PC-9 (cell line): ENCODE data around the gene ABCC2. TPM values are rescaled to one million over a fixed set of nuclear protein-coding genes. Genes with fewer than 3 reads are reported as not detected.

Experiments
- BruUV-seq: library from RNA; stranded (reverse); fragments of 400-500 nt; replicated peaks from 2 replicates; lab custom pipeline; 2021; lab: Mats Ljungman, UMichigan
- CTCF ChIA-PET: fragments of 300-600 bp; sonication (Branson Sonifier 250); formaldehyde crosslinking; loops from one replicate; lab custom pipeline; 2022; ENCODE audit warnings: antibody characterized with exemption; lab: Charles Lee
- POLR2A ChIA-PET: fragments of 300-600 bp; sonication (Branson Sonifier 250); formaldehyde crosslinking; loops from one replicate; lab custom pipeline; 2022; ENCODE audit warnings: antibody characterized with exemption; ENCODE audit not compliant: unreplicated experiment; lab: Charles Lee
- DNase-seq, 2 experiments: peaks; one replicate each; pipeline versions ENCODE4 v3.0.0 to v3.0.0-alpha.2; 2015 to 2022; ENCODE audit warnings: mixed read lengths in 1 of 2
- H2AFZ ChIP-seq: fragments of 200-600 bp; sonication (generic); 2 replicates; pipeline ENCODE4 v1.8.1; 2017; ENCODE audit warnings: antibody characterized with exemption
- H3F3A ChIP-seq: fragments of 200-600 bp; sonication (generic); 2 replicates; pipeline ENCODE4 v1.8.1; 2017; ENCODE audit warnings: antibody characterized with exemption, mild to moderate bottlenecking, low read depth; ENCODE audit not compliant: insufficient read depth
- H3K27ac ChIP-seq: fragments of 200-600 bp; sonication (generic); 2 replicates; pipeline ENCODE4 v1.6.1; 2016; ENCODE audit warnings: mixed run types
- H3K27me3 ChIP-seq: fragments of 200-600 bp; sonication (generic); 2 replicates; pipeline ENCODE4 v1.6.1; 2016; ENCODE audit warnings: low read depth, mixed run types; ENCODE audit not compliant: insufficient read depth
- H3K36me3 ChIP-seq: fragments of 200-600 bp; sonication (generic); 2 replicates; pipeline ENCODE4 v1.6.1; 2016; ENCODE audit warnings: low read depth, mixed run types
- H3K4me1 ChIP-seq: fragments of 200-600 bp; sonication (generic); replicated peaks from 2 replicates; pipeline ENCODE4 v1.6.1; 2016; ENCODE audit warnings: mixed run types; ENCODE audit not compliant: insufficient read depth
- H3K4me2 ChIP-seq: fragments of 200-600 bp; sonication (generic); 2 replicates; pipeline ENCODE4 v1.6.1; 2017; ENCODE audit warnings: mixed run types
- H3K4me3 ChIP-seq: fragments of 200-600 bp; sonication (generic); 2 replicates; pipeline ENCODE4 v1.6.1; 2016; ENCODE audit warnings: mixed run types
- H3K79me2 ChIP-seq: fragments of 200-600 bp; sonication (generic); 2 replicates; pipeline ENCODE4 v1.6.1; 2017; ENCODE audit warnings: low read depth, mixed run types
- H3K9me2 ChIP-seq: fragments of 200-600 bp; sonication (generic); 2 replicates; pipeline ENCODE4 v1.8.1; 2017; ENCODE audit warnings: mild to moderate bottlenecking; ENCODE audit not compliant: insufficient read depth
- H3K9me3 ChIP-seq: fragments of 200-600 bp; sonication (generic); 2 replicates; pipeline ENCODE4 v1.8.1; 2016; ENCODE audit warnings: low read depth; ENCODE audit not compliant: insufficient read depth
- H4K20me1 ChIP-seq: fragments of 200-600 bp; sonication (generic); 2 replicates; pipeline ENCODE4 v1.8.1; 2017; ENCODE audit not compliant: insufficient read depth
- CTCF ChIP-seq: fragments of 200-600 bp; sonication (generic); conservative IDR thresholded peaks from 2 replicates; pipeline ENCODE4 v1.6.1; 2017; ENCODE audit warnings: mixed run types, antibody characterized with exemption, mild to moderate bottlenecking, moderate library complexity
- EZH2 ChIP-seq: fragments of 200-600 bp; sonication (generic); IDR thresholded peaks from 2 replicates; pipeline ENCODE4 v1.8.0; 2017; ENCODE audit warnings: antibody characterized with exemption, low read depth
- intact Hi-C: fragments of 100-400 bp; cut with micrococcal nuclease; formaldehyde crosslinking; loops from one replicate; pipeline ENCODE4 v1.10.0; 2022; ENCODE audit not compliant: unreplicated experiment
- total RNA-seq: library from RNA; stranded (reverse); gene quantifications from 2 replicates; pipeline ENCODE4 v1.2.3, GENCODE V29; 2021

ABCC2 gene
- total RNA-seq, 1 experiment from 2014 or later, result 174 TPM

- Histone ChIP-seq H3K27me3 (no peaks in the 10 kb centered on the region), H4K20me1 (no peaks in the 10 kb centered on the region), H2AFZ (no peak overlapping the region), H3K4me1 (no peaks in the 10 kb centered on the region), H3F3A (peaks cover 8% of the 10 kb centered on the region; the same call in 1 of the 2 replicates), H3K79me2 (no peaks in the 10 kb centered on the region), H3K9me2 (no peaks in the 10 kb centered on the region), H3K36me3 (no peaks in the 10 kb centered on the region), H3K4me2 (no peak overlapping the region), H3K27ac (no peak overlapping the region), H3K4me3 (no peak overlapping the region), H3K9me3 (no peaks in the 10 kb centered on the region)
- intact Hi-C loops, result no loop called here
- DNase-seq, result no peak
- TF ChIP-seq CTCF, result no peak
- POLR2A ChIA-PET, result interaction anchor here (0.6 kb wide), 1 partner anchor 101 kb away, joined by 4 read pairs; no protein-coding TSS in a partner anchor
- BruUV-seq, result no TSS peak
- CTCF ChIA-PET, result no interaction called here
Measured at GRCh38 chr10:99869581-99870122, 87.2 kb downstream of the ABCC2 start.

DNA sequence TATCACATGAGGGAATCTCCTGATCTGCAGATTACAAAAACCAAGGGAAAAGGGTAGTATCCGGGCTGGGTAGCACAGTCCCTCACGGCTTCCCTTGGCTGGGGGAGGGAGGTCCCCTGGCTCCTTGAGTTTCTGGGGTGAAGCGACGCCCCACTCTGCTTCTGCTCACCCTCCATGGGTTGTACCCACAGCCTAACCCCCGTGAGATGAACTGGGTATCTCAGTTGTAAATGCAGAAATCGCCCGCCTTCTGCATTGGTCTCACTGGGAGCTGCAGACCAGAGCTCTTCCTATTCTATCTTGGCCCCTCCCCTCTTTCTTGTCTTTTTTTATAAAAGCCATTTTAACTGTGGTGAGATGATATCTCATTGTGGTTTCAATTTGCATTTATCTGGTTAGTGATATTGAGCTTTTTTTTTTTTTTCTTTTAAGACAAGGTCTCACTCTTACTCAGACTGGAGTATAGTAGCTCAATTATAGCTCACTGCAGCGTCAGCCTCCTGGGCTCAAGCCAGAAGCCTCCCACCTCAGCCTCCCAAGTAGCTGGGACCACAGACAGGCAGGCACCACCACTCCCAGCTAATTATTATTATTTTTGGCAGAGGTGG, 87.8 kb downstream of the ABCC2 start:
- no peaks in the 10 kb centered on the region for H3K9me2 ChIP-seq
- no peak overlapping the region for H2AFZ ChIP-seq
- intact Hi-C loops, result no loop called here
- no peaks in the 10 kb centered on the region for H3K36me3 ChIP-seq
- H3K27me3 ChIP-seq, result no peaks in the 10 kb centered on the region
- POLR2A ChIA-PET, result interaction anchor here (0.6 kb wide), 1 partner anchor 101 kb away, joined by 4 read pairs; no protein-coding TSS in a partner anchor
- no peaks in the 10 kb centered on the region for H3K9me3 ChIP-seq
- no peak overlapping the region for H3K4me2 ChIP-seq
- no peak for DNase-seq
- no peak for TF ChIP-seq CTCF
- no peak for TF ChIP-seq EZH2
- no peak overlapping the region for H3K4me3 ChIP-seq
- H4K20me1 ChIP-seq, result no peaks in the 10 kb centered on the region
- H3K79me2 ChIP-seq, result no peaks in the 10 kb centered on the region
- no peaks in the 10 kb centered on the region for H3K4me1 ChIP-seq
- peaks cover 8% of the 10 kb centered on the region; the same call in 1 of the 2 replicates for H3F3A ChIP-seq
- CTCF ChIA-PET, result no interaction called here
- H3K27ac ChIP-seq, result no peak overlapping the region
- BruUV-seq, result no TSS peak

DNA sequence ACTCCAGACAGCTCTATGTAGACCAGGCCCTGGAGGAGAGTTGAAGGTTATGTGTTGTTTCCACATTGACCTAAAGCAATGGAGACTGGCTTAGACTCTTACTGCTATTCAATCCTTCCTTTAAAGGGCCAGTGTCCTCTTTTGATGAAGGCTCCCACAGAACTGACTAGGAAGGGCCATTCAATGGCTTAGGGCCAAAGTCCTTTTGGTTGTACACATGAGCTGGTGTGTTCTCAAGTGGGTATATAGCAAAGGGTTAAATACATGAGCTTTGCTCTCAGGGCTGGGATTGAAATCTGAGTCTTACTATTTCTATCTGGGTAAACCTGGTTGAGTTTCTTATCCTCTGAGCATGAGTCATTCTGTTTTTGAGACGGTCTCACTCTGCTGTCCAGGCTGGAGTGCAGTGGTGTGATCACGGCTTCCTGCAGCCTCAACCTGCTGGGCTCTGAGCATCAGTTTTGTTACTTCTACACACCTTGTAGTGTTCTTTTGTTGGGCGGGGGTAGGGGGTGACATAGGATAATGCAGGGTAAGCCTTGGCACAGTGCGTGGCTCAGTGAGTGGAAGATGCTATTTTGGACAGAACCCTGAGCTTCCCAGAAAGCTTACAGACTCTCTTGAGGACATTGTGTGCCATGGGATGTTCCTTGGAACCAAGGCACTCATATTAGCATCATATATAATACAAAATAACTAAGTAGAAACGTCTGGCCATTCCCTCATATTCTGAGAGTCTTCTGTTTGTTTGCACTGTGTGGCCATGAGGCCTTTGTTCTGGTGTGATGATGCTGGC, 90.1 kb downstream of the ABCC2 start:
- no peak overlapping the region for H3K27ac ChIP-seq
- no peak overlapping the region for H2AFZ ChIP-seq
- no peaks in the 10 kb centered on the region for H3K79me2 ChIP-seq
- H4K20me1 ChIP-seq, result no peaks in the 10 kb centered on the region
- no peaks in the 10 kb centered on the region for H3K9me2 ChIP-seq
- ChIA-PET POLR2A (interaction anchor here (0.5 kb wide), 1 partner anchor 486 kb away, joined by 15 read pairs; no protein-coding TSS in a partner anchor), CTCF (interaction anchor here (0.6 kb wide), 1 partner anchor 222 kb away, joined by 5 read pairs; no protein-coding TSS in a partner anchor)
- no peak for TF ChIP-seq EZH2
- no peak for TF ChIP-seq CTCF
- H3K36me3 ChIP-seq, result no peaks in the 10 kb centered on the region
- BruUV-seq, result no TSS peak
- no peaks in the 10 kb centered on the region for H3K27me3 ChIP-seq
- no peak overlapping the region for H3K4me3 ChIP-seq
- H3K4me1 ChIP-seq, result no peaks in the 10 kb centered on the region
- no peaks in the 10 kb centered on the region for H3K9me3 ChIP-seq
- H3F3A ChIP-seq, result peaks cover 8% of the 10 kb centered on the region; the same call in 1 of the 2 replicates
- no peak overlapping the region for H3K4me2 ChIP-seq
- intact Hi-C loops, result no loop called here
- DNase-seq, result no peak
